Thoracic aorta (tissue), 2 donors: ENCODE results near the gene MISP. TPM values are rescaled to one million over a fixed set of nuclear protein-coding genes. Genes with fewer than 3 reads are reported as not detected.

ENCODE experiments used
- ATAC-seq: fragments of 150-250 bp; one replicate; pipeline ENCODE4 v1.8.0; 2017; ENCODE audit warnings: low read depth; ENCODE audit not compliant: insufficient number of reproducible peaks, low FRiP score
- DNase-seq: peaks from one replicate; pipeline ENCODE4 v3.0.0-alpha.2; 2020; ENCODE audit warnings: low spot score
- H3K27ac ChIP-seq, 2 donors: fragments of 200-600 bp; sonication (generic); 1 replicate in 1 of 2; 2 replicates in 1 of 2; pipeline ENCODE4 v1.5.1; 2016; ENCODE audit warnings: mild to moderate bottlenecking in 2 of 2, moderate library complexity in 2 of 2
- H3K27me3 ChIP-seq: fragments of 200-600 bp; sonication (generic); replicated peaks from 2 replicates; pipeline ENCODE4 v1.6.0; 2016; ENCODE audit warnings: mild to moderate bottlenecking; ENCODE audit not compliant: insufficient read depth
- H3K36me3 ChIP-seq: fragments of 200-600 bp; sonication (generic); one replicate; pipeline ENCODE4 v1.5.1; 2016
- H3K4me1 ChIP-seq, 2 donors: fragments of 200-600 bp; sonication (generic); 1 replicate in 1 of 2; 2 replicates in 1 of 2; pipeline versions ENCODE4 v1.5.1 to v1.6.0; 2016; ENCODE audit warnings: low read depth in 2 of 2, mild to moderate bottlenecking in 1 of 2; ENCODE audit not compliant: control insufficient read depth in 1 of 2
- H3K4me3 ChIP-seq: fragments of 200-600 bp; sonication (generic); 2 replicates; pipeline ENCODE4 v1.5.1; 2016; ENCODE audit warnings: mild to moderate bottlenecking
- H3K9me3 ChIP-seq: fragments of 200-600 bp; sonication (generic); 2 replicates; pipeline ENCODE4 v1.5.1; 2016
- CTCF ChIP-seq: fragments of 200-600 bp; sonication (generic); IDR thresholded peaks from one replicate; pipeline ENCODE4 v1.5.1; 2019; ENCODE audit warnings: antibody characterized with exemption
- total RNA-seq, 2 donors: library from RNA; depleted of rRNA; stranded (reverse); fragments of >200 nt; gene quantifications; one replicate each; pipeline versions ENCODE4 v1.1.0 to v1.2.3, GENCODE V29; 2016

MISP gene
- total RNA-seq, 2 donors from 2014 or later = 2.2 TPM; not detected in 1

- no peak for ATAC-seq
- H3K36me3 ChIP-seq = peaks cover 56% of the 10 kb centered on the region
These were observed 60.7 kb downstream of the MISP start for GRCh38 chr19:811506-812048.

GRCh38 chr19:812049-812746 is 61.3 kb downstream of the MISP start:
- Histone ChIP-seq H3K4me3 (no peak overlapping the region), H3K4me1 (no peaks in the 10 kb centered on the region), H3K27me3 (no peaks in the 10 kb centered on the region), H3K27ac (no peak overlapping the region), H3K36me3 (peaks cover 49% of the 10 kb centered on the region), H3K9me3 (no peaks in the 10 kb centered on the region)
- no peak for DNase-seq
- ATAC-seq = no peak
- TF ChIP-seq CTCF = no peak

More at GRCh38 chr19:811506-812048, 60.7 kb downstream of the MISP start:
- Histone ChIP-seq H3K27me3 (no peaks in the 10 kb centered on the region), H3K4me3 (no peak overlapping the region), H3K4me1 (no peaks in the 10 kb centered on the region), H3K9me3 (no peaks in the 10 kb centered on the region), H3K27ac (no peak overlapping the region)
- no peak for TF ChIP-seq CTCF
- no peak for DNase-seq

GRCh38 chr19:812747-813218 is 61.9 kb downstream of the MISP start:
- DNase-seq (no peak), ATAC-seq (no peak)
- Histone ChIP-seq H3K4me3 (no peak overlapping the region), H3K9me3 (no peaks in the 10 kb centered on the region), H3K27me3 (no peaks in the 10 kb centered on the region), H3K27ac (no peak overlapping the region), H3K4me1 (no peaks in the 10 kb centered on the region), H3K36me3 (peaks cover 45% of the 10 kb centered on the region)
- TF ChIP-seq CTCF = no peak

- no peaks in the 10 kb centered on the region for H3K4me1 ChIP-seq
- no peaks in the 10 kb centered on the region for H3K9me3 ChIP-seq
- no peak for TF ChIP-seq CTCF
- ATAC-seq = no peak
- H3K36me3 ChIP-seq = peaks cover 37% of the 10 kb centered on the region
- no peak overlapping the region for H3K27ac ChIP-seq
- no peak for DNase-seq
- no peak overlapping the region for H3K4me3 ChIP-seq
- no peaks in the 10 kb centered on the region for H3K27me3 ChIP-seq
These were observed 62.6 kb downstream of the MISP start for GRCh38 chr19:813219-814151.

Other genes starting within 250 kb of the MISP start
- 10 to 100 TPM; 34.1 to 94.1 TPM for gene TPGS1, start 243.6 kb upstream of the MISP start, total RNA-seq
- gene CDC34, start 219.4 kb upstream of the MISP start, total RNA-seq = 10 to 100 TPM; 40.2 to 86.2 TPM
- under 1 TPM in 1 of 2 donors, not detected in 1; 0.54 TPM for gene GZMM, start 207.1 kb upstream of the MISP start, total RNA-seq
- 100 to 1,000 TPM; 344 to 575 TPM for gene BSG, start 178.5 kb upstream of the MISP start, total RNA-seq
- not detected for gene HCN2, start 161.2 kb upstream of the MISP start, total RNA-seq
- 10 to 100 TPM; 23.8 to 30.9 TPM for gene POLRMT, start 117.6 kb upstream of the MISP start, total RNA-seq
- gene FGF22, start 111.2 kb upstream of the MISP start, total RNA-seq = under 1 TPM; 0.27 to 0.56 TPM
- gene RNF126, start 87.9 kb upstream of the MISP start, total RNA-seq = 10 to 100 TPM; 47.8 to 61.9 TPM
- 100 to 1,000 TPM; 361 to 595 TPM for gene FSTL3, start 74.7 kb upstream of the MISP start, total RNA-seq
- not detected for gene PRSS57, start 55.7 kb upstream of the MISP start, total RNA-seq
- 10 to 100 TPM; 14.4 to 28.4 TPM for gene PALM, start 42.2 kb upstream of the MISP start, total RNA-seq
- 100 to 1,000 TPM; 149 to 163 TPM for gene PTBP1, start 46.3 kb downstream of the MISP start, total RNA-seq
- gene PLPPR3, start 70.8 kb downstream of the MISP start, total RNA-seq = not detected
- 1 to 10 TPM in 1 of 2 donors, not detected in 1; 1.1 TPM for gene AZU1, start 76.7 kb downstream of the MISP start, total RNA-seq
- not detected for gene PRTN3, start 89.9 kb downstream of the MISP start, total RNA-seq
- gene ELANE, start 101.2 kb downstream of the MISP start, total RNA-seq = under 1 TPM in 1 of 2 donors, not detected in 1; 0.41 TPM
- gene CFD, start 108.6 kb downstream of the MISP start, total RNA-seq = 100 to 1,000 TPM; 472 to 781 TPM
- gene MED16, start 142.1 kb downstream of the MISP start, total RNA-seq = 10 to 100 TPM; 29.1 to 38.0 TPM
- gene RNU6-9, start 142.4 kb downstream of the MISP start, total RNA-seq = not detected
- gene R3HDM4, start 162.1 kb downstream of the MISP start, total RNA-seq = 10 to 100 TPM; 37.6 to 42.4 TPM
- not detected for gene KISS1R, start 166.2 kb downstream of the MISP start, total RNA-seq
- 10 to 100 TPM in 1 of 2 donors, 1 to 10 TPM in 1; 3.3 to 11.2 TPM for gene ARID3A, start 174.9 kb downstream of the MISP start, total RNA-seq
- 10 to 100 TPM in 1 of 2 donors, 1 to 10 TPM in 1; 6.8 to 27.6 TPM for gene WDR18, start 233.2 kb downstream of the MISP start, total RNA-seq
- under 1 TPM in 1 of 2 donors, not detected in 1; 0.14 TPM for gene GRIN3B, start 249.3 kb downstream of the MISP start, total RNA-seq